HG02571 (cell line): ENCODE data around the gene AFG1L.
A peak's percentile ranks its signal among the peaks of the same experiment; 100 is the strongest.
"Not testable (repeated sequence)": the region's sequence is repeated elsewhere in the genome, so short reads cannot be mapped to it uniquely, and the experiment has no call there.

Source experiments
- ATAC-seq: cut with Tn5 transposase; IDR thresholded peaks from one replicate; pipeline ENCODE4 v1.9.1; 2021; ENCODE audit warnings: mild to moderate bottlenecking, moderate library complexity; ENCODE audit not compliant: unreplicated experiment

AFG1L gene

DNA sequence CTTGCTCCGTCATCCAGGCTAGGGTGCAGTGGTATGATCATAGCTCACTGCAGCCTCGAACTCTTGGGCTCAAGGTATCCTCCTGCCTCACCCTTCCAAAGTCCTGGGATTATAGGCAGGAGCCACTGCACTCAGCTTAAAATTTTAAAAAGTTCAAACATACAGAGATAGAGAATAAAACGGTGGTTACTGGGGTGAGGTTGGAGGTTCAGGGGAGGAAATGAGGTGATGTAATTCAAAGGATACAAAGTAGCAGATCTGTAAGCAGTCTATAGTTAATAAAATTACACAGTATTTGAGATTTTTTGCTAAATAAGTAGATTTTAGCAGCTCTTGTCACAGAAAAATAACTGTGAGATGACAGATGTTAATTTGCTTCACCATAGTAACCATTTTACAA, 7.5 kb upstream of the AFG1L start:
- ATAC-seq = no peak

DNA sequence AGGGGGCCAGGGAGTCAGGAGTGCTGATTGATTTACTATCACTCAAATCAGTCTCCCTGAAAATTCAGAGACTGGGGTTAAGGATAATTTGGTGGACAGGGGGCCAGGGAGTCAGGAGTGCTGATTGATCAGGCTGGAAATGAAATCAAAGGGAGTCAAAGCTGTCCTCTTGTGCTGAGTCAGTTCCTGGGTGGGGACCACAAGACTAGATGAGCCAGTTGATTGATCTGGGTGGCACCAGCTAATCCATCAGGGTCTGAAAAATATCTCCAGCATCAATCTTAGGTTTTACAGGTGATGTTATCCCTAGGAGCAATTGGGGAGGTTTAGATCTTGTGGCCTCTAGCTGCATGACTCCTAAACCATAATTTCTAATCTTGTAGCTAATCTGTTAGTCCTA, 6.1 kb upstream of the AFG1L start:
- no peak for ATAC-seq

DNA sequence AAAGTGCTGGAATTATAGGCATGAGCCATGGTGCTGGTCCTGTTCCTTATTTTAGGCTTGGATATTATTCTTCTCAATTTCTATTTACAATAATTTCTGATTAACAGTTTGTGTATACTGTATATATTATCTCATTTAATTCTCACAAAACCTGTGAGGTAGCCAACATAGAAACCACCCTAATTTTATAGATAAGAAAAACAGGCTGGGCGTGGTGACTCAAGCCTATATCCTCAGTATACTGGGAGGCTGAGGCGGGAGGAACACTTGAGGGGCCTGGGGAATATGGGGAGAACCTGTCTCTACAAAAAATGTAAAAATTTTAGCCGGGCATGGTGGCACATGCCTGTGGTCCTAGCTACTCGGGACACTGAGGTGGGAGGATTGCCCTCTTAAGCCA, 3.8 kb upstream of the AFG1L start:
- ATAC-seq = no peak

DNA sequence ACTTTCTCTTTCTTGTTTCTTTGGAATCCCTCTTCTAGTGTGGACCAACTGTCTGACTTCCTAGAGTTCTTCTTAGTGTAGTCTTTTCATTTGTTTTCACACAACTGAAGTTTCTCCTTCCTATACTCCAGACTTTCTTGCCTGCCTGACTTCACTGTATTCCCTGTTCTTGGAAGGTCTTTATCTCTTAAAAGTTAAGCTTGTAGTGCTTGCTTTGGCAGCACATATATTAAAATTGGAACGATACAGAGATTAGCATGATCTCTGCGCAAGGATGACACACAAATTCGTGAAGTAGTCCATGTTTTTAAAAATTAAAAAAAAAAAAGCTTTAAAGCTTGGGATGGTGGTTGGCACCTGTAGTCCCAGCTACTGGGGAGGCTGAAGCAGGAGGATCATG, 2.3 kb upstream of the AFG1L start:
- ATAC-seq = not testable (repeated sequence)

DNA sequence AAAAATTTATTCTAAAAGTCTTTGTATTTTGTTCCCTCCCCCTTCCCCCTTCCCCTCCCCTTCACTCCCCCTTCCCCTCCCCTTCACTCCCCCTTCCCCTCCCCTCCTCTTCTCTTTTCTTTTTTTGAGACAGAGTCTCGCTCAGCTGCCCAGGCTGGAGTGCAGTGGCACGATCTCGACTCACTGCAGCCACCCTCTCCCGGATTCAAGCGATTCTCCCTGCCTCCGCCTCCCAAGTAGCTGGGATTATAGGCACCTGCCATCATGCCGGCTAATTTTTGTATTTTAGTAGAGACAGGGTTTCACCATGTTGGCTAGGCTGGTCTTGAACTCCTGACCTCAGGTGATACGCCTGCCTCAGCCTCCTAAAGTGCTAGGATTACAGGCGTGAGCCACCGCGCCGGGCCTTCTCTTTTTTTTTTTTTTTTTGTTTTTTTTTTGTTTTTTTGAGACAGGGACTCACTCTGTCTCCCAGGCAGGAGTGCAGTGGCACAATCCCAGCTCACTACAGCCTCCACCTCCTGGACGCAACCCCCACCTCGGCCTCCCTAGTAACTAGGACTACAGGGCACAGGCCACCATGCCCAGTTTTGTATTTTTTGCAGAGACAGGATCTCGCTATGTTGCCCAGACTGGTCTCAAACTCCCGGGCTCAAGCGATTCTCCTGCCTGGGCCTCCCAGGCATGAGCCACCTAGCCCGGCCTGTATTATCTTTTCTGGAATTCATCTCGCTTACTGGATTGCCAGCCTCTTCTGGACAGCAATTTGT, 1.1 kb upstream of the AFG1L start:
- ATAC-seq = no peak

DNA sequence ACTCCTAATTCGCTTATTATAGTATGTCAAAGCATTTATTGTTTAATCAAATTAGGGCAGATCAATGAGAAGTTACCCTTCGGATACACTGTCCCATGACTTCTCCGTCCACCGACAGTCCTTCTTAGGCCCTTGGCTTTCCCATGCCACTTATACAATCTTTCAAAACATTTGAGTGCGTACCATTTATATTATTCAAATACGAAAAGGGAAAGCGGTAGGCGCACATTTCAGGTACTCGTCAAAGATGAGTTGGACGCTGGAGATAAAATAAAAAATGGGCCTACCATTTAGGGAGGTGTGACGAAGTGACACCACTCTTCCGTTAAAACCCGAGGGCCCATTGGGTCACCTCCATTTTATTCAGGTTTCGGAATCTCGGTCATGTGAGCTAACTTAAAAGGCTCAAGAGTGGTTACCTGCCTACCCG, 542 bp upstream of the AFG1L start:
- peak; percentile 11 for ATAC-seq

DNA sequence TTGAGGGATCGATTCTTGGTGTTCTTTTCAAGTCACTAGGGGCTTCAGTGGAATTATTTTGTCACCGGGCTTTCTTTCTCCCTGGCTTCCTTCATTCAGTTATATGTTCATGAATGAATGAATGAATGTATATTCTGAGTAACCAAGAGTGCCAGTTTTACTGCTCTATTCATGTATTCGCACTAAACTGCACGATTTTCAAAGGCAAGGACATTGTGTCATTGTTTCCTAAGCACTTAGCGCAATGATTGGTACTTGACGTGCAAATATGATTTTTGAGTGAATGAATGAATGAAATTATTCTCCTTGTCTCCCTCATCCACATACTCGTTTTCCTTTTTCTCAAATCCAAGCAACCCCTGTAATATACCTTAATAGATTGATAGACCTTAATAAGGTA, 822 bp downstream of the AFG1L start:
- no peak for ATAC-seq

DNA sequence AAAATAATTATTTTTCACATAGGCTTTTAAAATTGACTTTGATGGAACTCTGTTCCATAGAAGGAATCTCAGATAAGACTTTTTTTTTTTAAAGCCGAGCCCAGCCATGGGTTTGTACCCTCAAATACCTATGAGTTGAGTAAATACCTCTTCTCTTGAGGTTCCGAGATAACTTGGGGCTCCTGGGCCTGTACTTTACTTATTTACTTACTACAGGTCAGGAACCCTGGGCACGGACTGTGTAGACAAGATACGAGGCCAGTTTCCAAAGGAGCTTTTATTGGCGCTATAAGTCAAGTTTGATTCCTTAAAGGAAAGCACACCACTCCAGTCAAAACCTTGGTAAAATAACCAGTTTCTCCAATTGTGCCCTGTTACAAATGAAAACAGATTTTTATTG, 7.5 kb downstream of the AFG1L start:
- no peak for ATAC-seq

DNA sequence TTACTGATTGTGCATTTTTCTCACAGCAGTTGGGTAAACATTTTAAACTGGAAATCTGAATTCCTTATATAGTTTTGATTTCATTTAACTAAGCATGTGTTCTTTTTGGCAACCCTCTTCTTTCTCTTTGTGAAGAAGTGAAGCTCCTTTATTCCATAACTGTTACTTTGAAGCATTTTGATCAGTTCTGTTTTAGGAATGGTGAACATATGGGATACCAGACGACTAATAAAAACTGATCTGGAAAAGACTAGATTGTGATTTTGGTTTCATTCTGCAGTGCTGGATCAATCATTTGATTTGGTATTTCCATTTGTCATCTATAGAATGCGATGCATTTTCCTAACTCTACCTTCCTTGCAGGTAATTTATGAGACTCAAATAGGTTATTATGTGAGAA, 9.8 kb downstream of the AFG1L start:
- ATAC-seq = no peak

DNA sequence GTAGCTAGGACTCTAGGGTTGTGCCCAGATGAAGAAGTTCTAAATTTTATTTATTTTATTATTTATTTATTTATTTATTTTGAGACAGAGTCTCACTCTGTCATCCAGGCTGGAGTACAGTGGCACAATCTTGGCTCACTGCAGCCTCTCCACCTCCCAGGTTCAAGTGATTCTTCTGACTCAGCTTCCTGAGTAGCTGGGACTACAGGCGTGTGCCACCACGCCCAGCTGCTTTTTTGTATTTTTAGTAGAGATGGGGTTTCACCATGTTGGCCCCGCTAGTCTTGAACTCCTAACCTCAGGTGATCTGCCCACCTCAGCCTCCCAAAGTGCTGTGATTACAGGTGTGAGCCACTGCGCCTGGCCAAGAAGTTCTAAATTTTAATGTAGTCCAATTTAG, 13.8 kb downstream of the AFG1L start:
- ATAC-seq = not testable (repeated sequence)

DNA sequence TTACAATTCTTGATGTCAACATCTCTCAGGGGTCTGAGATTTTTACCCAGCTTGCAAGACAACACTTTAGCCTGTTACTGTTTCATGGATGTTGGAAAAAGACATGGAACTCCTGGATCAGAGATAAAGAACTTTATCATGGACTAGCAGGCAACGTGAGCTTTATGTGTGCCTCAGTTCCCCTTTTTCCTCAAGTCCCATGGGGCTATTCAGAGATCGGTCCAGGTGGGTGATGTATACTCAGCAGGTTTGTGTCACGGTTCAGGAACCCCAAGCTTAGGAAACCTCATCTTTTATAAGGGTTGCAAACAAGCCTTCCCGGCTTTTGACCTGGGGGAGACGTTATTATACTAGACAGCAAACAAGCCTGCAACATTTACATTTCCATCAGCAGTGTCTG, 15.0 kb downstream of the AFG1L start:
- no peak for ATAC-seq

DNA sequence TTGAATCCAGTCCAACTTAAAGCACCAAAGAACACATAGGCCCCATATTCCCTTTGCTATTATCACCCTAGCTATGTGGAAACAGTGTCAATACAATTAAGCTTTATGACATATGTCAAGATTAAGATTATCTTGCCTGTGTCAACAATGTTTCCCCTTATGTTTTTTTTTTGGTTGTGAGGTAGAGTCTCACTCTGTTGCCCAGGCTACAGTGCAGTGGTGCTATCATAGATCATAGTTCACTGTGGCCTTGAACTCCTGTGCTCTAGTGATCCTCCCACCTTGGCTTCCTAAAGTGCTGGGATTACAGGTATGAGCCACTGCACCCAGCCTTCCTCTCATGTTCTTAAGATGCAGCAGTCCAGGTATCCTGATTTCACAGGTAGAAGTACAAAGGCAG, 17.8 kb downstream of the AFG1L start:
- ATAC-seq = no peak

DNA sequence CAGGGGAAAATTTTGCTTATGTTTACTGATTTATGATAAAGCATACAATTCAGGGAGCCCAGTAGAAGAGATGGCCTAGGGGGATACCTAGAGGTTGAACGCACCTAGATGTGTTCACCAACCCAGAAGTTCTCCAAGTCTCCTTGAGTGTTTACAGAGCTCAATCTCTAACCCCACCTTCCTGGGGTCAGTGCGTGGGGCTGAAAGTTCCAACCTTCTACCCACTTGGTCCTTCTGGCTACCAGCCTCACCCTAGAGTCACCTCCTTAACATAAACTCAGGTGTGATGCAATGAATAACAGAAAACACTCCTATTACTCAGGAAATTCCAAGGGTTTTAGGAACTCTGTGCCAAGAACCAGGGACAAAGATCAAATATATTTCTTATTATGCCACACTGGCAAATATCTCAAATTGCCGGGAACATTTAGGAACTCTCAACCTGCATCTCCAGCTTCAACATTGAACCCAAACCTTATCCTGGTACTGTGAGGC, 26.4 kb downstream of the AFG1L start:
- ATAC-seq = no peak

DNA sequence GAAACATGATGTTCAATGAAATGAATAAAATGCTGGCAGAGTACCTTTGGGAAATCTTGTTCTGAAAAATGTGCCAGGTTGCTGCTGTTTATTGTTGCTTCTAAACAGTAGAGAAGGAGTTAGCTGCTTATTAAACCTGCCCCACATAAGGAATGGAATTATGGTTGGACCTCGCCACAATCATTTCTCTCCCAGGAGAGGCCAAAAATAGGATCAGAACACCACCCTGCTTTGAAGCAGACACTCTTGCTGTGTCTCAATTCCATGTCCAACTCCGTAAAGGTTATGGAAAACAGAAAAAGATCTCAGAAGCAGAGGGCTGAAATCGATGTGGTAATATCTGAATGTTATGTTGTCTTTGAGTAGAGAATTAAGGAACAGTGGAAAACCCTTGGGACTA, 27.9 kb downstream of the AFG1L start:
- no peak for ATAC-seq

DNA sequence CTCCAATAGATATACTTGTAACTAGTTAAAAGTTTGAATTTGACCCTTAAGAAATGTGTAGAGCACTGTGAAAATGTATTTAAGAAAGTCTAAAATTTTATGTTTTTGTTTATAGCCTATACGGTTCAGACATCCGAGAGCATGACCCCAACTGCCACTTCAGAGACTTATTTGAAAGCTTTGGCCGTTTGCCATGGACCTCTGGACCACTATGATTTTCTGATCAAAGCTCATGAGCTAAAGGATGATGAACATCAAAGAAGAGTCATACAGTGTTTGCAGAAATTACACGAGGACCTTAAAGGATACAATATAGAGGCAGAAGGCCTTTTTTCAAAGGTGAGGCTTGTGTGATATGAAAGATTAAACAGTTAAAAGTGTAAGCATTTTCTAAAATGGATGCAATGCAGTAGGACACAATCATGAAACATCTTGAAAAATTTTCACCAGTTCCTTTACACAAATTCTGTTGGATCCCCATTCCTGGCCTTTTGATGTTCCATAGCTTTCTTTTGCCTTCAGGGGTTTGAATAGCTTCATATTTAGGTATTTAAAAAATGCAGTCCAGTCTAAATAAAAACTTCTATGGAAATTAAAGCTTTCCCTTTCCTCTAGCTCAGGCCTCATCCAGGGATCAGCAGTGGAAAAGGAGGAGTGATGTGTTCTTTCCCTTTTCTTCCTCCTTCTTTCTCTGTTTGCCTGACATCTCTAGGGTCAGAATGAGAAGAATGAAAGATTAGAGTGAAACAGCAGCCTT, 29.0 kb downstream of the AFG1L start:
- no peak for ATAC-seq

DNA sequence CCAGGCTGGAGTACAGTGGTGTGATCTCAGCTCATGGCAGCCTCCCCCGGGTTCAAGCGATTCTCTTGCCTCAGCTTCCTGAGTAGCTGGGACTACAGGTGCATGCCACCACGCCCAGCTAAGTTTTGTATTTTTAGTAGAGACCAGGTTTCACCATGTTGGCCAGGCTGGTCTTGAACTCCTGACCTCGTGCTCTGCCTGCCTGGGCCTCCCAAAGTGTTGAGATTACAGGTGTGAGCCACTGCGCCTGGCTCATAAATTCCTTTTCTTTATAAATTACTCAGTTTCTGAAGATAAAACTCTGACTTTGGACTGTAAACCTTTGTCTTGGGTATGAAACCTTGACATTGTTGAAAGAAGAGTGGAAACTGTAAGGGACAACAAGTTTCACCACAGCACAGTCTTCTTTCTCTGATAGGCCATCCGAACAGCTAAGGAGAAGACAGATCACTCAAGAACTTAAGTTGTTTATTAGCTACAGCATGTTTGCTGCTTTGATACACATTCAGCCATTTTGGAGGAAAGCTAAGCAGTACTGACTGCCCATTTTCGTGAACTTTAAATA, 35.4 kb downstream of the AFG1L start:
- ATAC-seq = not testable (repeated sequence)

DNA sequence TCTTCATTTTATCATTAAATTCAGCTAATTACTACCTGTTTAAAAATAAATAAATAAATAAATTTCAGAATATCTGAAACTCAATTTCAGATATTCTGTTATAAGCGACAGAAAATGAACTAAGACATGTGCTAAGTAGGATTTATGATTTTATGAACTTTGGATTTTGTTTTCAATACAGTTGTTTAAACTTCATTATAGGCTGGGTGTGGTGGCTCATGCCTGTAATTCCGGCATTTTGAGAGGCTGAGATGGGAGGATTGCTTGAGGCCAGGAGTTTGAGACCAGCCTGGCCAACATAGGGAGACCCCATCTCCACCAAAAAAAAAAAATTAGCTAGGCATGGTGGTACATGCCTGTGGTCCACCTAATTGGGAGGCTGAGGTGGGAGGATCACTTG, 36.0 kb downstream of the AFG1L start:
- no peak for ATAC-seq

DNA sequence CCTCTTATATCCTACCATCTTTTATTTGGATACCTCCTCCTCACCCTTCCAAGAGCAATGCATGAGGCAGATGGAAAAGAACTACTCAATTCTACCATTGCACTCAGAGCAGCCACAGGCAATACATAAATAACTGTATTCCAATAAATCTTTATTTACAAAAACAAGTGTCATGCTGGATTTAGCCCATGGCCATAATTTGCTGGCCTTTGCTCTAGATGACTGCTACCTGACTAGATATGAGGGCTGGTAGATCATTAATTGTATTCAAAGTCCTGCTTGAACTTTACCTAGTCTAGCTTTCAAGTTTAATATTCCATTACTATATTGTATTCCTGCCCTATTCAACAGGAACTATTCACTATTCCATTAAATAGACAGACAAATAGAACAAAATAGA, 37.1 kb downstream of the AFG1L start:
- ATAC-seq = no peak

DNA sequence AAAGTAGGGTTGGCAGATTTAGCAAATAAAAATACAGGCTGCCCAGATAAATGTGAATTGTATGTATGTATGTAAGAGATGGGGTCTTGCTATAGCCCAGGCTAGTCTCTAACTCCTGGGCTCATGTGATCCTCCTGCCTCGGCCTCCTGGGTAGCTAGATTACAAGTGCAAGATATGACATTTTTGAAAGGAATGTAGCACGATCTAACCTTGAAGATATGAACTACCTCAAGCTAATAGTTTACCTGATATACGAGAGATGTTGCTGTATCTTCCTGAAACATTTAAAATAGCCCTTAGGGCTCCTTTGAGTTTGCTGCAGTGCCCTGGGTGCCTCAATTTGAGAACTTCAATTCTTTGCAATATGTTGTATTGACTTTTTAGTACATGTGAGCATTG, 42.1 kb downstream of the AFG1L start:
- ATAC-seq = no peak

DNA sequence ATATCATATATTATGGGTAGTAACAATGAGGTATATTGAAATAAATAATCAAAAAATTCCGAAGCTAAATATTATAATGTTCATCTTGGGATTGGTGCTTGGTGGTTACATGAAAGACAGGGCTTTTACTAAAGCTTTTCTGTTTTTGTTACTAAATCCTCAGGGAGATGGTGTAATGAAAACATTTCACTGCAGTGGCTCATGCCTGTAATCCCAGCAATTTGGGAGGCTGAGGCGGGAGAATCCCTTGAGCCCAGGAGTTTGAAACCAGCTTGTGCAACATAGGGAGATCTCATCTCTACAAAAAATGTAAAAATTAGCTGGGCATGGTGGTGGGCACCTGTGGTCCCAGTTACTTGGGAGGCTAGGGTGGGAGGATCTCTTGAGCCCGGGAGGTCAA, 42.9 kb downstream of the AFG1L start:
- ATAC-seq = no peak

DNA sequence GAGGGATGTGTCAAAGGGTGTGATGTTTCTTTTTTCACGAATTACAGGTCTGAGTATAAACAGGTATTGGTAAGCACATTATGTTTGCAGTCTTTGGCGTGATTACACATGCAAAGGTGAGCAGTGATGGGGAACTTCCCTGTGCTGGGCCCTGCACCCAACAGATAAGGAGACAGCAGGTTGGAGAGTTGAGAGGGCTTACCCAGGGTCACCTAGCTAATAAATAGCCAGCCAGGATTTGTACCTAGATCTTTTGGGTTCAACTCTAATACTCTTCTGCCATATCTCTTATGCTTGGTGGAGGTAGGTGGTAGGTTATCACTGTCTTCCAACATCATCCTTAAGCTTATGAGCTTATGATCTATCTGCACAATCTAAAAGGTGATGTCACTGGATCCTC, 46.5 kb downstream of the AFG1L start:
- ATAC-seq = no peak

DNA sequence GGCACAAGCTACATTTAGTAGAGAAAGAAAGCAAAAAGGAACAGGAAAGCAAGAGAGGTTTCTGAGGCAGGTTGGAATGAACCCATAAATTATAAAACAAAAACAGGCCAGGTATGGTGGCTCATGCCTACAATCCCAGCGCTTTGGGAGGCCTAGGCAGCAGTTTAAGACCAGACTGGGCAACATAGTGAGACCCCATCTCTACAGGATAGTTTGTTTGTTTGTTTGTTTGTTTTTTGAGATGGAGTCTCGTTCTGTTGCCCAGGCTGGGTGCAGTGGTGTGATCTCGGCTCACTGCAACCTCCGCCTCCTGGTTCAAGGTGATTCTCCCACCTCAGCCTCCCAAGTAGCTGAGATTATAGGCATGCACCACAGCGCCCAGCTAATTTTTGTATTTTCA, 49.0 kb downstream of the AFG1L start:
- ATAC-seq = no peak
